GM21576 (cell line): ENCODE data around the gene FYCO1.

ENCODE experiments used
- ATAC-seq: cut with Tn5 transposase; IDR thresholded peaks from one replicate; pipeline ENCODE4 v1.9.1; 2021; ENCODE audit warnings: mild to moderate bottlenecking, moderate library complexity; ENCODE audit not compliant: unreplicated experiment

Gene FYCO1

GRCh38 chr3:45944830-45945620, 50.6 kb downstream of the FYCO1 start:
- ATAC-seq = no peak

GRCh38 chr3:45943207-45943846, 52.3 kb downstream of the FYCO1 start, which contains the start of gene CXCR6:
Gene CXCR6, plus strand, starts transcription at chr3:45943464. Its CDS starts 3,018 bp downstream, at chr3:45946482.
- no peak for ATAC-seq

GRCh38 chr3:45942051-45942825, 53.4 kb downstream of the FYCO1 start:
- no peak for ATAC-seq

GRCh38 chr3:45940781-45941365, 54.8 kb downstream of the FYCO1 start:
- ATAC-seq = no peak

GRCh38 chr3:45940004-45940780, 55.4 kb downstream of the FYCO1 start:
- no peak for ATAC-seq

- no peak for ATAC-seq
Observed at GRCh38 chr3:45939341-45939771, 56.3 kb downstream of the FYCO1 start.

- ATAC-seq = peak; percentile 52
Observed at GRCh38 chr3:45938864-45939263, 56.8 kb downstream of the FYCO1 start.

- no peak for ATAC-seq
Observed at GRCh38 chr3:45938043-45938435, 57.6 kb downstream of the FYCO1 start.

GRCh38 chr3:45937206-45938042, 58.2 kb downstream of the FYCO1 start:
- no peak for ATAC-seq

GRCh38 chr3:45936261-45936660, 59.4 kb downstream of the FYCO1 start:
- ATAC-seq = no peak

GRCh38 chr3:45933591-45933990, 62.0 kb downstream of the FYCO1 start:
- no peak for ATAC-seq

GRCh38 chr3:45932112-45932511, 63.5 kb downstream of the FYCO1 start:
- ATAC-seq = no peak

GRCh38 chr3:45931496-45931895, 64.1 kb downstream of the FYCO1 start:
- ATAC-seq = no peak

GRCh38 chr3:45929042-45929679, 66.5 kb downstream of the FYCO1 start:
- ATAC-seq = no peak

- ATAC-seq = no peak
Observed at GRCh38 chr3:45927881-45928280, 67.7 kb downstream of the FYCO1 start.

GRCh38 chr3:45923755-45924154, 71.9 kb downstream of the FYCO1 start:
- ATAC-seq = no peak

GRCh38 chr3:45922950-45923590, 72.6 kb downstream of the FYCO1 start:
- no peak for ATAC-seq

- ATAC-seq = no peak
Observed at GRCh38 chr3:45922039-45922326, 73.6 kb downstream of the FYCO1 start.
